H1 (cell line): ENCODE results near the gene SMG9. TPM values are rescaled to one million over a fixed set of nuclear protein-coding genes. Genes with fewer than 3 reads are reported as not detected.
"Not testable (repeated sequence)": the region's sequence is repeated elsewhere in the genome, so short reads cannot be mapped to it uniquely, and the experiment has no call there.

Experiments
- CTCF ChIA-PET: fragments of 300-600 bp; sonication (Branson Sonifier 250); formaldehyde crosslinking; loops from one replicate; lab custom pipeline; 2021; ENCODE audit not compliant: partially characterized antibody; lab: Charles Lee
- POLR2A ChIA-PET: fragments of 300-600 bp; sonication (Branson Sonifier 250); formaldehyde crosslinking; loops from one replicate; lab custom pipeline; 2021; ENCODE audit warnings: inconsistent platforms; ENCODE audit not compliant: partially characterized antibody; lab: Charles Lee
- DNase-seq, 2 experiments: peaks; one replicate each; pipeline versions ENCODE4 v3.0.0 to v3.0.0-alpha.2; 2010 to 2022; ENCODE audit warnings: low spot score in 2 of 2, low read depth in 1 of 2, mixed read lengths in 1 of 2
- FAIRE-seq: peaks from 2 replicates; lab custom pipeline; 2011; peaks lifted over from hg19 to GRCh38; lab: Jason Lieb, UNC
- H2AFZ ChIP-seq: 2 replicates; pipeline ENCODE4 v1.8.1; 2012; ENCODE audit warnings: low read length, inconsistent platforms
- H2AK5ac ChIP-seq: 2 replicates; pipeline ENCODE4 v1.6.1; 2013; ENCODE audit warnings: low read depth, low read length
- H2BK120ac ChIP-seq: replicated peaks from 2 replicates; pipeline ENCODE3; 2013; ENCODE audit warnings: low read depth, low read length, inconsistent platforms
- H2BK12ac ChIP-seq: 2 replicates; pipeline ENCODE4 v1.6.1; 2013; ENCODE audit warnings: low read depth, low read length
- H2BK15ac ChIP-seq: 2 replicates; pipeline ENCODE4 v1.6.1; 2013; ENCODE audit warnings: low read length
- H2BK20ac ChIP-seq: 2 replicates; pipeline ENCODE4 v1.6.1; 2013; ENCODE audit warnings: low read length
- H2BK5ac ChIP-seq: 2 replicates; pipeline ENCODE4 v1.6.1; 2013; ENCODE audit warnings: low read depth, low read length
- H3K14ac ChIP-seq: 2 replicates; pipeline ENCODE4 v1.6.1; 2013; ENCODE audit warnings: inconsistent platforms; ENCODE audit not compliant: insufficient read length
- H3K18ac ChIP-seq: 2 replicates; pipeline ENCODE4 v1.6.1; 2013; ENCODE audit warnings: low read length; ENCODE audit errors: extremely low read depth
- H3K23ac ChIP-seq: 2 replicates; pipeline ENCODE4 v1.6.1; 2013; ENCODE audit warnings: inconsistent platforms; ENCODE audit not compliant: insufficient read length
- H3K23me2 ChIP-seq: 2 replicates; pipeline ENCODE4 v1.6.1; 2013; ENCODE audit warnings: low read depth, low read length
- H3K27ac ChIP-seq: 2 replicates; pipeline ENCODE4 v1.6.1; 2011; ENCODE audit warnings: low read depth, low read length, inconsistent platforms
- H3K27me3 ChIP-seq, 4 experiments: replicated peaks in 1 of 4; 1 replicate in 1 of 4; 2 replicates in 3 of 4; pipeline versions ENCODE4 v1.6.1 to v1.8.1; 2011 to 2013; ENCODE audit warnings: low read length in 3 of 4, mild to moderate bottlenecking in 3 of 4, inconsistent platforms in 2 of 4, mixed read lengths in 2 of 4, moderate library complexity in 1 of 4; ENCODE audit not compliant: control insufficient read depth in 3 of 4, insufficient read depth in 3 of 4; ENCODE audit errors: extremely low read depth in 1 of 4
- H3K36me3 ChIP-seq, 4 experiments: 2 replicates each; pipeline versions ENCODE4 v1.6.1 to v1.8.1; 2011 to 2013; ENCODE audit warnings: mild to moderate bottlenecking in 4 of 4, low read length in 3 of 4, moderate library complexity in 2 of 4, control low read depth in 1 of 4, inconsistent platforms in 1 of 4; ENCODE audit not compliant: insufficient read depth in 4 of 4, control insufficient read depth in 2 of 4
- H3K4ac ChIP-seq: replicated peaks from 2 replicates; pipeline ENCODE3; 2013; ENCODE audit warnings: low read length, low read depth, mixed read lengths, inconsistent platforms; ENCODE audit not compliant: insufficient read length
- H3K4me1 ChIP-seq, 4 experiments: replicated peaks in 1 of 4; 1 replicate in 1 of 4; 2 replicates in 3 of 4; pipeline versions ENCODE4 v1.6.1 to v1.8.1; 2011 to 2013; ENCODE audit warnings: low read length in 3 of 4, inconsistent platforms in 2 of 4, mixed read lengths in 1 of 4; ENCODE audit not compliant: insufficient read depth in 4 of 4, control insufficient read depth in 3 of 4
- H3K4me2 ChIP-seq, 2 experiments: 2 replicates each; pipeline versions ENCODE4 v1.6.1 to v1.8.1; 2011 to 2013; ENCODE audit warnings: low read depth in 2 of 2, low read length in 2 of 2, control low read depth in 1 of 2, inconsistent platforms in 1 of 2, mild to moderate bottlenecking in 1 of 2; ENCODE audit not compliant: insufficient read depth in 1 of 2
- H3K4me3 ChIP-seq, 4 experiments: fragments of 200-600, 300-600 bp in 1 of 4; sonication (generic), shearing (Covaris generic), sonication (Bioruptor Twin) in 1 of 4; 2 replicates each; pipeline versions ENCODE4 v1.5.1 to v1.8.1; 2011 to 2016; ENCODE audit warnings: low read length in 4 of 4, low read depth in 3 of 4, control low read depth in 2 of 4, inconsistent platforms in 2 of 4, mild to moderate bottlenecking in 2 of 4, mixed read lengths in 1 of 4, moderate library complexity in 1 of 4; ENCODE audit not compliant: insufficient read depth in 2 of 4; ENCODE audit errors: extremely low read depth in 1 of 4
- H3K56ac ChIP-seq: replicated peaks from 2 replicates; pipeline ENCODE3; 2013; ENCODE audit warnings: low read depth, mild to moderate bottlenecking, mixed read lengths, low read length, inconsistent platforms; ENCODE audit not compliant: insufficient read length
- H3K79me1 ChIP-seq: 2 replicates; pipeline ENCODE4 v1.6.1; 2013; ENCODE audit warnings: low read depth, low read length, control low read depth
- H3K79me2 ChIP-seq, 2 experiments: 2 replicates each; pipeline versions ENCODE4 v1.6.1 to v1.8.1; 2012 to 2013; ENCODE audit warnings: low read length in 2 of 2, mild to moderate bottlenecking in 2 of 2, inconsistent platforms in 1 of 2; ENCODE audit not compliant: insufficient read depth in 2 of 2, control insufficient read depth in 1 of 2
- H3K9ac ChIP-seq, 4 experiments: replicated peaks in 1 of 4; 1 replicate in 1 of 4; 2 replicates in 3 of 4; pipeline versions ENCODE4 v1.6.1 to v1.8.1; 2011 to 2013; ENCODE audit warnings: low read depth in 3 of 4, low read length in 3 of 4, control low read depth in 2 of 4, mild to moderate bottlenecking in 2 of 4, moderate library complexity in 2 of 4, inconsistent platforms in 1 of 4; ENCODE audit errors: extremely low read depth in 1 of 4
- H3K9me3 ChIP-seq, 2 experiments: 2 replicates each; pipeline versions ENCODE4 v1.6.1 to v1.8.1; 2012 to 2013; ENCODE audit warnings: mild to moderate bottlenecking in 2 of 2, moderate library complexity in 2 of 2, control low read depth in 1 of 2, inconsistent platforms in 1 of 2, low read depth in 1 of 2, low read length in 1 of 2, mixed read lengths in 1 of 2; ENCODE audit not compliant: insufficient read depth in 2 of 2
- H4K20me1 ChIP-seq, 2 experiments: replicated peaks in 1 of 2; 2 replicates each; pipeline versions ENCODE3 to v1.8.1; 2011 to 2013; ENCODE audit warnings: inconsistent platforms in 2 of 2, low read length in 2 of 2, mild to moderate bottlenecking in 1 of 2; ENCODE audit not compliant: insufficient read depth in 2 of 2, control insufficient read depth in 1 of 2
- H4K5ac ChIP-seq: 2 replicates; pipeline ENCODE4 v1.6.1; 2013; ENCODE audit warnings: low read length, low read depth, mixed read lengths, inconsistent platforms; ENCODE audit not compliant: insufficient read length
- H4K8ac ChIP-seq: 2 replicates; pipeline ENCODE4 v1.8.0; 2013; ENCODE audit warnings: mild to moderate bottlenecking, moderate library complexity, low read length, inconsistent platforms; ENCODE audit not compliant: insufficient read depth; ENCODE audit errors: extremely low read depth
- H4K91ac ChIP-seq: replicated peaks from 2 replicates; pipeline ENCODE3; 2013; ENCODE audit warnings: low read length, mixed read lengths, inconsistent platforms; ENCODE audit not compliant: insufficient read length
- GTF2F1 ChIP-seq: IDR thresholded peaks from 2 replicates; pipeline ENCODE4 v1.6.1; 2012; ENCODE audit warnings: low read depth, low read length, improper control_type of control experiment, borderline replicate concordance
- KDM5A ChIP-seq: fragments of 200-600 bp; IDR thresholded peaks from 2 replicates; pipeline ENCODE4 v1.7.1; 2012; ENCODE audit warnings: mild to moderate bottlenecking, low read length, inconsistent platforms, mixed read lengths
- RFX5 ChIP-seq: IDR thresholded peaks from 2 replicates; pipeline ENCODE4 v1.6.1; 2011; ENCODE audit warnings: low read depth, low read length, improper control_type of control experiment, borderline replicate concordance
- SAP30 ChIP-seq: fragments of 300-600 bp; sonication (generic); IDR thresholded peaks from 2 replicates; pipeline ENCODE4 v1.7.1; 2012; ENCODE audit warnings: low read length, moderate library complexity, mild to moderate bottlenecking, inconsistent platforms; ENCODE audit not compliant: insufficient read depth, insufficient replicate concordance
- SIX5 ChIP-seq: IDR thresholded peaks from 2 replicates; pipeline ENCODE4 v1.6.1; 2011; ENCODE audit warnings: mild to moderate bottlenecking, low read depth, low read length
- ZNF274 ChIP-seq: IDR thresholded peaks from 2 replicates; pipeline ENCODE4 v1.7.0; 2012; ENCODE audit warnings: low read length, borderline replicate concordance; ENCODE audit errors: extremely low read depth
- WGBS, 2 experiments: shearing (Covaris generic) in 1 of 2; methylation state at CpG; one replicate each; pipeline versions ENCODE4 v1.1.6 to v1.1.7; 2013 to 2015; ENCODE audit warnings: low lambda C conversion rate in 2 of 2, mixed read lengths in 2 of 2, inconsistent platforms in 1 of 2, low coverage in 1 of 2, missing lambda C conversion rate in 1 of 2; ENCODE audit not compliant: insufficient replicate concordance in 2 of 2, insufficient coverage in 1 of 2, insufficient read length in 1 of 2; ENCODE audit errors: extremely low coverage in 1 of 2, missing lambda C conversion rate in 1 of 2; 5-methylcytosine and 5-hydroxymethylcytosine counted together
- polyA plus RNA-seq, 7 experiments: library from polyadenylated mRNA; depleted of rRNA in 3 of 7; stranded (reverse) in 5 of 7; unstranded in 2 of 7; fragments of >200 nt in 5 of 7; fragments of 200-250 nt in 2 of 7; gene quantifications; 1 replicate in 5 of 7; 2 replicates in 1 of 7; 4 replicates in 1 of 7; pipeline versions ENCODE4 v1.2.1 to v1.2.3, GENCODE V29; 2011 to 2013; ENCODE audit warnings: missing spikeins in 2 of 7, mixed read lengths in 2 of 7
- total RNA-seq: library from RNA; stranded (reverse); fragmentation: NEBNext Ultra II Directional; extraction: Animal tissue kit (Norgen Biotek cat#: 25700); gene quantifications from 2 replicates; pipeline ENCODE4 v1.2.1, GENCODE V29; 2021
- TF ChIP-seq, protein P1 (sequence below): IDR thresholded peaks from 2 replicates; pipeline ENCODE4 v1.6.1; 2011; ENCODE audit warnings: low read depth, mild to moderate bottlenecking, low read length; ENCODE audit not compliant: insufficient read depth

SMG9 gene
- total and polyA plus RNA-seq, 2 of the 8 experiments (the other 6 are each of a cell fraction or from before 2014, with no cell fraction given): 20.4 to 28.7 TPM

DNA sequence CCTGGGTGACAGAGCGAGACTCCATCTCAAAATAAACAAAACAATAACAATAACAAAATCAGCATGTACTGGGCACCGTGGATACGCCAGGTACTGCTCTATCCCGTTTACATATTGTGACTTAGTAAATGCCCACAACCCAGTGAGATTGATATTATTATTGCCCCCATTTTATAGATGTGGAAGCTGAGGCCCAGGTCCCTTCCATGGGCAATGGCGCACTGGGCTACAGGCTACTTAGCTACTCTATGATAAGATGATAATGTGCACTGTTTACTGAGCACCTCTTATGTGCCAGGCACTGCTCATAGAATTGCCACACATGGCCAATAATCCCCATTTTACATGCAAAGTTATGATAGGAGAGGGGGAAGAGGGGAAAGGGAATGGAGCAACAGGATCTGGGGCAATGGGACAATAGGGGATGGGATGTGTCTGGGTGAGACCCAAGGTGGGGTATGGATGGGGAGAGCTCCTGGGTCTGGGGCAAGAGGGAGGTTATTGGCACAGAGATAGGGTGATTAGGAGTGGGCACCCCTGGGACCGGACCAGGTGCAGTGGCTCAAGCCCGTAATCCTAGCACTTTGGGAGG, 20.6 kb upstream of the SMG9 start (continued):
- no peak for TF ChIP-seq GTF2F1
- no peak for TF ChIP-seq SIX5
- TF ChIP-seq ZNF274: no peak
- TF ChIP-seq KDM5A: no peak
- TF ChIP-seq RFX5: no peak
- TF ChIP-seq SAP30: no peak
- TF ChIP-seq, protein P1, sequence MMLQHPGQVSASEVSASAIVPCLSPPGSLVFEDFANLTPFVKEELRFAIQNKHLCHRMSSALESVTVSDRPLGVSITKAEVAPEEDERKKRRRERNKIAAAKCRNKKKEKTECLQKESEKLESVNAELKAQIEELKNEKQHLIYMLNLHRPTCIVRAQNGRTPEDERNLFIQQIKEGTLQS: no peak

DNA sequence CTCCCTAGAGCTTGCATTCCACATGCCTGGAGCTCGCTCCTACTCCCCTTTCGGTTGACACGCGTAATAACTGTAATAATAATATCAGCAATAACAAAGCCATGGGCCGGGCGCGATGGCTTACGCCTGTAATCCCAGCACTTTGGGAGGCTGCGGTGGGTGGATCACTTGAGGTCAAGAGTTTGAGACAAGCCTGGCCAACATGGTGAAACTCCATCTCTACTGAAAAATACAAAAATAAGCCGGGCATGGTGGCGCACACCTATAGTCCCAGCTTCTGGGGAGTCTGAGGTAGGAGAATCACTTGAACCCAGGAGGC, 20.1 kb upstream of the SMG9 start:
- POLR2A ChIA-PET: interaction anchor here (1.3 to 5.3 kb wide), 3 partner anchors 20 to 160 kb away, joined by 3 to 23 read pairs (median 3); partner anchors contain the start of genes SMG9 and ZNF45
- H3K56ac ChIP-seq, H4K91ac ChIP-seq, H3K18ac ChIP-seq, H3K23me2 ChIP-seq, H3K23ac ChIP-seq, H3K79me1 ChIP-seq, DNase-seq, H2BK15ac ChIP-seq, H3K4ac ChIP-seq, FAIRE-seq, H3K9ac ChIP-seq, H2BK20ac ChIP-seq, H3K79me2 ChIP-seq, H3K27ac ChIP-seq, H3K14ac ChIP-seq, H2AFZ ChIP-seq, H3K36me3 ChIP-seq, H2BK5ac ChIP-seq, H4K5ac ChIP-seq, H4K20me1 ChIP-seq, H4K8ac ChIP-seq, H3K9me3 ChIP-seq, H2BK120ac ChIP-seq, H2AK5ac ChIP-seq: not testable (repeated sequence)
- 78% methylated on average over 11 of the region's 11 CpGs; no CpG with 5 or more reads in 1 of the 2 experiments for WGBS, 2 experiments
- H3K4me1 ChIP-seq: peaks cover 4 to 18% (median 10%) of the 10 kb centered on the region in 4 experiments
- peak overlapping the region in 1 of 4 experiments; percentile 67; a peak in 2 of 8 replicates for H3K4me3 ChIP-seq
- peak overlapping the region; percentile 76 to 95; a peak in 3 of 4 replicates for H3K4me2 ChIP-seq
- CTCF ChIA-PET: interaction anchor here (0.7 to 37.0 kb wide), 5 partner anchors 12 to 122 kb away, joined by 3 to 703 read pairs (median 6); partner anchors contain the start of gene SMG9
- H2BK12ac ChIP-seq: peak overlapping the region; percentile 50; the same call in 1 of the 2 replicates
- H3K27me3 ChIP-seq: peaks cover 11 to 35% (median 28%) of the 10 kb centered on the region in 4 experiments
